HG03095 (cell line): Measurements from ENCODE around the gene RMI2.
A peak's percentile ranks its signal among the peaks of the same experiment; 100 is the strongest.

Experiments
- ATAC-seq: cut with Tn5 transposase; IDR thresholded peaks from one replicate; pipeline ENCODE4 v1.9.1; 2021; ENCODE audit warnings: moderate library complexity; ENCODE audit not compliant: unreplicated experiment

The RMI2 gene

DNA sequence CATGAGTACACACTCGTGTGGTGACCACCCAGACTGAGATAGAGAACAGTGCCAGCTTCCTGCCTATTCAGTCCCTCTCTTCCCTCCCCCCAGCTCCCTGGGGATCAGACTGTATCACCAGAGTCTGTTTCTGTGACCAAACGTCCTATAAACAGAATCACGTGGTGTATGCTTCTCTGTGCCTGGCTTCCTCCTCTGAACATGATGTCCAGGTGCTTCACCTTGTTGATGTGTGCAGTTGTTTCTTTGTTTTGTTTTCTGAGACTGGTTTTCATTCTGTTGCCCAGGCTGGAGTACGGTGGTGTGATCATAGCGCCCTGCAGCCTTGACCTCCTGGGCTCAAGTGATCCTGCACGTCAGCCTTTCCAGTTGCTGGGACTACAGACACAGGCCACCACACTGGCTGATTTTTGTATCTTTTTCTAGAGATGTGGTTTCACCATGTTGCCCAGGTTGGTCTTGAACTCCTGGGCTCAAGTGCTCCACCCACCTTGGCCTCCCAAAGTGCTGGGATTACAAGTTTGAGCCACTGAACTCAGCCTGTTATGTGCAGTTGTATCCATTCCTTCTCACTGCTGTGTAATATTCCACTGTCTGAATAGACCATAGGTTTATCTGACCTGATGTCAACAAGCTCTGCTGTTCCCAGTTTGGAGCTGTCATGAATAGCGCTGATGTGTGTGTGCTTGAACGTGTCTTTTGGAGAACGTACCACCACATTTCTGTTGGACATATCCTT is 35.2 kb upstream of the RMI2 start:
- ATAC-seq: peak; percentile 40

GRCh38 chr16:11310634-11310977 is 34.7 kb upstream of the RMI2 start:
- ATAC-seq: no peak

GRCh38 chr16:11310997-11311561 is 34.2 kb upstream of the RMI2 start:
- no peak for ATAC-seq

DNA sequence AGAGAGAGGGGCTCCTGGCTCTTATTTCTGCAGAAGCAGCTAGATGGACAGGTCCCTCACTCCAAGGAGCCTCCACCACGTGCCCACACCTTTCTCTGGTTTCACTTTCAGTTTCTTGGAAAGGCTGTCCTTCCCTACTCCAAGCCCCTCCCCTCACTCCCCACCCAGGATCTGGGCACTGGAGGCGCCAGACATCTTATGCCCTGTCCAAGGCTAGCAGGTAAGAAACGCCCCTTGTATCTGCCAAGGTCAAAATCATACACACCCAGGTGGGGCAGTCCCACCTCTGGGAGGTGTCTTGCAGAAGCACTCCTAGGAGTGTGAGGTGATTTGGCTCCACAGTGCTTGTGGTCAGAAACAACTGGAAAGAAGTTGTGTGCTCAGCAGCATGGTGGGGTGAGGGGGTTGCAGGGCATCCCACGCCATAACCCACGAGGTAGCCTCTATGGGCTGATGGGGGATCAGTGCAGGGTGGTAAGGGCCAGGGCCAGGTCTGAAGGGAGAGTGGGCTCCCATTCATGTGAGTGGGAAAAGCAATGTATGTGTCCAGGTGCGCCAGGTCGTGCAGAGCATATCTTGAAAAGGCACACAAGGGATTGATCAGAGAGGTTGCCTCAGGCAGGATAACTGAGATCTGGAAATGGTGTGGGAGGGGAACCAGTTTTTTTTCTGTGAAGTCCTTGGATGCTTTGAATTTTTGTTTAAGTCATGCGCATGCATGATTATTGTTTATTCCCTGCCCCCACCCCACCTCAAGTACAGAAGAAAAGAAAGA is 32.4 kb upstream of the RMI2 start:
- no peak for ATAC-seq

DNA sequence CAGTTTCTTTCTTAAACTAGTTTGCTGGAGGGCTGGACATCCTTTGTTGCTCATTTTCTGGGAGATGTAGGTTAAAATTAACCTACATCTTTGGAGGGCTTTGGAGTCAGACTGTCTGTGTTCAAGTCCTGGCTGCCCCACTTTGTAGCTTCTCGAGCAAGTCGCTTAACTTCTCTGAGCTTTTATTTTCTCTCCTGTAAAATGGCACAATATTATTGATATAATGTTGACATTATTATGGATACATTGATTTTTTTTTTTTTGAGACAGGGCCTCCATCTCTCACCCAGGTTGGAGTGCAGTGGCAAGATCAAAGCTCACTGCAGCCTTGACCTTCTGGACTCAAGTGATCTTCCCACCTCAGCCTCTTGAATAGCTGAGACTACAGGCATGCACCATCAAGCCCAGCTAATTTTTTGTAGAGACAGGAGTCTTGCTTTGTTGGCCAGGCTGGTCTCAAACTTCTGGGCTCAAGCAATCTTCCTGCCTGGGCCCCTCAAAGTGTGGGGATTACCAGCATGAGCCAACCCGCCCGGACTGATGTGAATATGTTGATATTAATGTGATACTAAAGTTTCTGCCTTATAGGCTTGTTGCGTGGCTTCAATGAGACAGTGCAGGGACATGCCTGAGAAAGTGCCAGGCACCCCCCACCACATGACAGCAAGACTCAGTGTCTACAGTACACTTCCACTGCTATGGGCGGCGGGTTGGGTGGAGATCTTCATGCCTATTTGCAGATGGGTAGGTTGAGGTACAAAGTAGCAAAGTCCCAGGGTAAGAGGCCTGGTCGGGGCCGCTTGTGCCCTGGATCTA is 31.6 kb upstream of the RMI2 start:
- ATAC-seq: no peak

GRCh38 chr16:11314309-11314894 is 30.9 kb upstream of the RMI2 start:
- no peak for ATAC-seq

DNA sequence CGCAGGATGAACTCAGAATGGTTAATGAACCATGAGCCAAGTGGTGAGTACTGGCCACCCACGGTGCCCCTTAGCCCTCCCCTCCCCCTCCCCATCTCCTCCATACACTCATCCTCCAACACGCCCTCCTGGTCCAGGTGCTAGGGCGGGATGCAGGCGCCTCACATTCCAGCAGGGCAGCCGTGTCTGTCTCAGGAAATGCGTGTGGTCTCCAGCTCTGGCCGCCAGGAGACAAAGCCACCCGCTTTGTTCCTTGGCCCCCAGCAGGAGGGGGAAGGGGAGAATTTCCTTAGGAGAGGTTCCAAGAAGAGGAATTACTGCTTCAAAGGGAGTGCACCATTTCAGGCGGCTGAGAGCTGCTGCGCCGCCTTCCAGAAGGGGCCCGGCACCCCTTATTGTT is 29.7 kb upstream of the RMI2 start:
- ATAC-seq: no peak

- no peak for ATAC-seq
Measured at GRCh38 chr16:11316331-11317015, 28.8 kb upstream of the RMI2 start.

- no peak for ATAC-seq
Measured at GRCh38 chr16:11318817-11319216, 26.4 kb upstream of the RMI2 start.

GRCh38 chr16:11319529-11320146 is 25.6 kb upstream of the RMI2 start:
- no peak for ATAC-seq

- no peak for ATAC-seq
Measured at GRCh38 chr16:11320170-11320569, 25.1 kb upstream of the RMI2 start.

GRCh38 chr16:11321662-11322061 is 23.6 kb upstream of the RMI2 start:
- no peak for ATAC-seq

DNA sequence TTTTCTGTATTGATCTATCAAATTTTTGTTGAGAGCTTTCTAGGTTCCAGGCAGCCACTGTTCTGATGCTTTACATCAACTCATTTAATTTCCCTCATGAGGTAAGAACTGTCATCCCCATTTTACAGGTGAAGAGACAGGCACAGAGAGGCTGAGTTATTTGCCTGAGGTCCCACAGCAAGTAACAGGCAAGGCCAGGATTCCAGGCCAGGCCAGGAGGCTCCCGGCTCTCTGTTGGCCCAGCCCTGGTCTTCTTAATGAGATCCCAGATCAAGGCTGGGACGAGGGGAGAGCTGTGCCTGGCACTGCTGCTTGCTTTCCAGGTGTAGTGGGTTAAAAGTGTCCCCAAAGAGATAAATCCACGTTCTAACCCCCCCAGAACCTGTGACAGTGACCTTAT is 22.4 kb upstream of the RMI2 start:
- no peak for ATAC-seq

DNA sequence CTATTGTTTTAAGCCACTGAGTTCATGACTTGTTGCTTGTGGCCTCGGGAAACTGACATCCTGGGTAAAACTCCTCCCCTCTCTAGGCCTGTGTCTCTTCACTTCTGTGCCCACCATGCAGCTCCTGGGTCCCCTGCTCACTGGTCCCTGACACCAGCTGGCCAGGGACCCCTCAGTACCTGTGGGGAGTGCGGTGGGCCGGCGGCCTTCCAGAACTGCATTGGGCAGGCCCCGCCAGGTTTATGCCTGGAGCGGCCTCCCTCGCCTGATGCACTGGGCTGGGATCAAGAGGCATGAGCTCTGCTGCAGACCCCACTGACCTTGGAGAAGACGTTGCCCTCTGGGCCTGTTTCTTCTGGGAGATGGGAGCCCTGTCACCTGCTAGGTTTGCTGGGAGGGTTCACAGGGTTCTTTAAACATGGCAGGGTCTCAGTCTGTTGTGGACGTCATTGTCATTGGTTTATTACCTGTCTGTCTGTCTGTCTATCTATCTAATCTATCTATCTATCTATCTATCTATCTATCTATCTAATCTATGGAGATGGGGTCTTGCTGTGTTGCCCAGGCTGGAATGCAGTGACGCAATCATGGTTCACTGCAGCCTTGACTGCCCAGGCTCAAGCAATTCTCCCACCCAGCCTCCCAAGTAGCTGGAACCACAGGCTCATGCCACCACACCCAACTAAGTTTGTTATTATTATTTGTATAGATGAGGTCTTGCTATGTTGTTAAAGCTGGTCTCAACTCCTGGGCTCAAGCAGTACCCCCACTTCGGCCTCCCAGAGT is 21.5 kb upstream of the RMI2 start:
- ATAC-seq: no peak

DNA sequence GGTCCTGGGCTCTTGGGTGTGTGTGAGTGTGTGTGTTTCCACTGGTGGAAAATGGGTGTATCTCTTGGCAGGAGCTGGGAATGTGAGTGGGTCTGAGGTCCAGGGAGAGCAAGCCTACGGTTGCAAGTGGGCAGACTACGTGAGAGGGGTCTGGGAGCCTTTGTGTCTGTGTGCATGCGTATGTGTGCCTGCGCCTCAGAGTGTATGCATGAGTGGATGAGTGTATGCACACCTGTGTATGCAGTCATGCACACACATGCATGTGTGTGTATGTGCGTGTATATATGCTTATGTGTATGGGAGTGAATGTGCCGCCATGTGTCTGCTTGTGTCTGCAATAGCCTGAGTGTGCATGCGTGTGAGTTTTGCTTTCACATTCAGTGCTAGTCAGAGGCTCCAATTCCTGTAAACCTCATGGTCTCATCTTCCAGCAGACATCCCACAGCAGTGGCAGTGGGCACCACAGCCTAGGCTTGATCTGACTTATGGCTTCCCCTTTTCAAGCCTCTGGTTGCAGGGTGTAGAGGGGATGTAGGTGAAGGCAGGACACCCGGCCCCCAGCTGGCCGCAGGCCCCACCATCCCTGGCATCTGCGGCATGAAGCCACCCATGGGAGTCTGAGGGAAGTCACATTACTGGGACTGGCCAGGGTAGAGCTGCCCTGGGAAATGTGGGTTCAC is 19.7 kb upstream of the RMI2 start:
- no peak for ATAC-seq

DNA sequence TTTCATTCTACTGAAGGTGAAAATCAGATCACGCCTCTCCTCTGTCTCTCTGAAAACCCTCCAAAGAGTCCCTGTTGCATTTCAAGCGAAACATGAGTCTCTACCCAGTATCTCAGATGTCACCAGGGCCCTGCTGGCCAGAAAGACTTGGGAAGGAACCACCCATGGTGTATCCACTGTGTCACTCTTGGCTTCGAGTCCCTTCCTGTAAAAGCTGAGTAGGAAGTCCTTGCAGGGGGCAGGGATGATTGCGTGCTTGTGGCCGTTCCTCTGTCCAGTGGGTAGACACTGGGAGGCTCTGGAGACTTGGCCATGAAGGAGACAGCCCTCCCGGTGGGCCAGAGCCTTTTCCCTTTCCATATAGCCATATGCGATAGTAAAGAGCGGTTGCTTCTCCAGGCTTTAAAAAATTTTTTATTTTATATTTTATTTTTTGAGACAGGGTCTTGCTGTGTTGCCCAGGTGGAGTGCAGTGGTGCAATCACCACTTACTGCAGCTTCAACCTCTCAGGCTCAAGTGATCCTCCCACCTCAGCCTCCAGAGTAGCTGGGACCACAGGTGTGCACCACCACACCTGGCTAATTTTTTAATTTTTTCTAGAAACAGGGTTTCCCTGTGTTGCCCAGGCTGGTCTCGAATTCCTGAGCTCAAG is 19.0 kb upstream of the RMI2 start:
- no peak for ATAC-seq

DNA sequence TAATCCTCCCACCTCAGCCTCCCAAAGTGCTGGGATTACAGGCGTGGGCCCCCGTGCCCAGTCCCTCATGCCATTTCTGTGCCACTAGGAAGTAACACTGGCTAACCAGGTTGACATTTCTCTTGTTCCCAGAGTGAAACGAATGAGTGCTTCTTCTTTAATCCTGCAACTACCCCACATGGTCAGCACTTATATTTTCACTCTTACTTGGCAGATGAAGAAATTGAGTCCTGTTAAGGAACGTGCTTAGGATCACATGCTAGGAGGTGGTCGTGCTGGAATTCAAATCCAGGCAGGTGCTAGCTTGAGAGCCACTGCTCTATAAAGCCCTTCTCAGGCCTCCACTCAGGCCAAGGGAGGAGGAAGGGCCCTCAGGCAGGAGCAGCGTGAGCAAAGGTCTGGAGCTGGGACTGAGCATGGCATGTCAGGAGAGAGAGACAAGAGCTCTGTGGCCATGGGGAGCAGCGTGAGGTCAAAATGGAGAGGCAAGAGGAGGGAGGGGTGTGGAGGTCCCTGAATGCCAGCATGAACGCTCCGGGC is 18.5 kb upstream of the RMI2 start:
- no peak for ATAC-seq
